GM20000 (cell line): ENCODE results near the gene CNTN2.

Source experiments
- DNase-seq: peaks from one replicate; pipeline ENCODE4 v3.0.0; 2012; ENCODE audit warnings: low spot score
- TF ChIP-seq, protein P1 (sequence below): IDR thresholded peaks from 2 replicates; pipeline ENCODE4 v1.5.1; 2012; ENCODE audit warnings: mild to moderate bottlenecking, control low read depth; ENCODE audit errors: extremely low read depth, missing control alignments

CNTN2 gene

DNA sequence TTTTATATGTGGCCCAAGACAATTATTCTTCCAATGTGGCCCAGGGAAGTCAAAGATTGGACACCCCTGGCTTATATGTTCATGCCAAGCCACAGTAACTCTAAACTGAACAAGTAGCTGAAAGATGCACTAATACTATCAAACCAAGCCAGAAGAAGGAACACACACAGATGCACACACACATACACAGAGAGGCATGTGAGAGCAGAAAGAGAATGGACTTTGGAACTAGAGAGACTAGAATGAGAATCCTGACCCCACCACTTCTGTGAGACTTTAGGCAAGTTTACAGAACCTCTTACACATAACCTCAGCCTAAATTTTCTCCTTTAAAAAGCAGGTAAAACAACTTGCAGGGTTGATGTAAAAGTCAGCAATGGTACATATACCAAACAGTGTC is 52.4 kb downstream of the CNTN2 start:
- no peak for DNase-seq
- TF ChIP-seq, protein P1, sequence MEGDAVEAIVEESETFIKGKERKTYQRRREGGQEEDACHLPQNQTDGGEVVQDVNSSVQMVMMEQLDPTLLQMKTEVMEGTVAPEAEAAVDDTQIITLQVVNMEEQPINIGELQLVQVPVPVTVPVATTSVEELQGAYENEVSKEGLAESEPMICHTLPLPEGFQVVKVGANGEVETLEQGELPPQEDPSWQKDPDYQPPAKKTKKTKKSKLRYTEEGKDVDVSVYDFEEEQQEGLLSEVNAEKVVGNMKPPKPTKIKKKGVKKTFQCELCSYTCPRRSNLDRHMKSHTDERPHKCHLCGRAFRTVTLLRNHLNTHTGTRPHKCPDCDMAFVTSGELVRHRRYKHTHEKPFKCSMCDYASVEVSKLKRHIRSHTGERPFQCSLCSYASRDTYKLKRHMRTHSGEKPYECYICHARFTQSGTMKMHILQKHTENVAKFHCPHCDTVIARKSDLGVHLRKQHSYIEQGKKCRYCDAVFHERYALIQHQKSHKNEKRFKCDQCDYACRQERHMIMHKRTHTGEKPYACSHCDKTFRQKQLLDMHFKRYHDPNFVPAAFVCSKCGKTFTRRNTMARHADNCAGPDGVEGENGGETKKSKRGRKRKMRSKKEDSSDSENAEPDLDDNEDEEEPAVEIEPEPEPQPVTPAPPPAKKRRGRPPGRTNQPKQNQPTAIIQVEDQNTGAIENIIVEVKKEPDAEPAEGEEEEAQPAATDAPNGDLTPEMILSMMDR, result no peak

DNA sequence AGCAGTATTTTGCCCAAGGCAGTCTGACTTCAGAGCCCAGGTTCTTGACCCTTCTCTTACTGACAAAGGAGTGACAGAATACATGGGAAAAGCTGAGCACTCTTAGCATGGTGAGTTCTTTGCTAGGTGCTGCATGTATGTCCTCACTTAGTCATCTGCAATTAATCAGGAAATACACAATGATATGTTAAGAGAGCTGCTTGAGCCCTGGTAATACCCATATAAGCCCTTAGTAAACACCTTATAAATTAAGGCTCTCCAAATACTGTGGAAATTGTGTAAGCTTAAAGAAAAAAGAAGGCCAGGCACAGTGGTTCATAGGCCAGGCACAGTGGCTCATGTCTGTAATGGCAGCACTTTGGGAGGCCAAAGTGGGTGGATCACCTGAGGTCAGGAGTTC is 55.2 kb downstream of the CNTN2 start:
- TF ChIP-seq, protein P1, result no peak
- DNase-seq, result no peak

DNA sequence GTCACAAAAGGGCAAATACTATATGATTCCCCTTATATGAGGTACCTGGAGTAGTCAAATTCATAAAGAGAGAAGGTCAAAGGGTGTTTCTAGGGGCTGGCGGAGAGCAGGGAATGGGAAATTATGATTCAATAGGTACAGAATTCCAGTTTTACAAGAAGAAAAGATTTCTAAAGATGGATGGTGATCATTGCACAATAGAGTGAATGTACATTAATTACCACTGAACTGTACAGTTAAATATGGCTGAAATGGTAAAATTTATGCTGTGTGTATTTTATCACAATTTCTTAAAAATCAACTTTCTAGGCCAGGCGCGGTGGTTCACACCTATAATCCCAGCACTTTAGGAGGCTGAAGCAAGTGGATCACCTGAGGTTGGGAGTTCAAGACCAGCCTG is 59.4 kb downstream of the CNTN2 start:
- TF ChIP-seq, protein P1, result no peak
- DNase-seq, result no peak

DNA sequence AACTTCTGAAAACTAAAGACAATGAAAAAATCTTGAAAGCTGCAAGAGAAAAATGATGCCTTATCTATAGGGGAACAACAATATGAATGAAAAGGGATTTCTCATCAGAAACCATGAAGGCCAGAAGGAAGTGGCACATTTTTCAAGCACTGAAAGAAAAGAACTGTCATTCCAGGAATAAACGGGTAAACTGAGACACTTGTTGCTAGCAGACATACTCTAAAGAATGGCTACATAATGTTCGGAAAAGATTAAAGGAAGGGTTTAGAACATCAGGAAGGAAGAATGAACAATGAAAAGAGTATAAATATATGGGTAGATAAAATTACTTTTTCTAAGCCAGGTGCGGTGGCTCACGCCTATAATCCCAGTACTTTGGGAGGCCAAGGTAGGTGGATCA is 64.3 kb downstream of the CNTN2 start:
- no peak for DNase-seq
- TF ChIP-seq, protein P1, result no peak

DNA sequence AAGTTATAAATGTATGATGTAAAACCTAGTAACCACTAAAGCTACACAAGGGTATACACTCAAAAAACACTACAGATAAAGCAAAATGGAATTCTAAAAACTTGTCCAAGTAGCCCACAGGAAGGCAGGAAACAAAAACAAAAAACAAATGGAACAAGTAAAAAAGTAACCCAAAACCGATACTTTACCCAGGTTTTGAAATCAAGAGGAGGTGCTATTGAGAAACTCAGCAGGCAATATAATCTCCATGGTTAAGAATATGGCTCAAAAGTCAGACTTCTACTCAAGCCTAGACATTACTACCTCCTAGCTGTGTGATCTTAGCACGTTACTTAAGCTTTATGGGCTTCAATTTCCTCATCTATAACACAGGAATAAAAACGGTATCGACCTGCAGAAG is 65.5 kb downstream of the CNTN2 start:
- DNase-seq, result no peak
- TF ChIP-seq, protein P1, result no peak

DNA sequence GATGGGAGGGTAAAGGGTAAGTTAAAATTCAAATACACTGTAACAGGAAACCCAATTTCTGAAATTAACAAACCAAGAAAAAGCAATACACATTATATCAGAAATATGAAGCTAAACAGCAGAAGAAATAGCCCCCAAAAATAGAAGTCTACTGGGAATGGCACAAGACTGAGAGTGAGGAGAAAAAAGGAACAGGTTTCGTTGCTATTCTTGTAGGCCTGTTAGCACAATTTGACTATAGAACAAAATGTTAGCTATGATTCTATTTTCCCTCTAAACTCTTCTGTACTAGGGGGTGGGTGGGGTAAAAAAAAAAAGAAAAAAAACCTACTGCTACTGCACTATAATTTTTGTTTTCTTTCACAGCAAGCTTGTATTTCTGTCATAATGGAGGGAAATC is 66.3 kb downstream of the CNTN2 start:
- no peak for DNase-seq

DNA sequence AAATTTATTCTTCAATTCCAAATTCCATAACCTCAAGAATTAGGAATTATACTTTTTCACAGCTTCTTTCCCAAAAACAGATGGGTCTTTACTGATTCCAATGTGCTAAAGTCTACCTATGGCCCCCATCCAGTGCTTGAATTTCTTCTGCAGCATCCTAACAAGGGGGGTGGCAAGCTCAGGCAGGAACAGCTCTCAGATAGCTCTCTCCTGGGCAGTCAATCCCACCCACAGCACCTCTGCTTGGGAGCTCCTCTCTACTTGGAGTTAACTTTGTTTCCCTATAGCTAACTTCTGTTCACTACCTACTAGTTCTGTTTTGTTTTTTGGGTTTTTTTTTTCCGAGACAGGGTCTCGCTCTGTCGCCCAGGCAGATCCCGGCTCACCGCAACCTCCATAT is 66.7 kb downstream of the CNTN2 start:
- no peak for DNase-seq
- TF ChIP-seq, protein P1, result no peak

More for the DNA sequence above, 66.3 kb downstream of the CNTN2 start:
- TF ChIP-seq, protein P1, result no peak
